ENCODE data around the gene THRSP.
"Not testable (repeated sequence)": the region's sequence is repeated elsewhere in the genome, so short reads cannot be mapped to it uniquely, and the experiment has no call there.

Gene THRSP

DNA sequence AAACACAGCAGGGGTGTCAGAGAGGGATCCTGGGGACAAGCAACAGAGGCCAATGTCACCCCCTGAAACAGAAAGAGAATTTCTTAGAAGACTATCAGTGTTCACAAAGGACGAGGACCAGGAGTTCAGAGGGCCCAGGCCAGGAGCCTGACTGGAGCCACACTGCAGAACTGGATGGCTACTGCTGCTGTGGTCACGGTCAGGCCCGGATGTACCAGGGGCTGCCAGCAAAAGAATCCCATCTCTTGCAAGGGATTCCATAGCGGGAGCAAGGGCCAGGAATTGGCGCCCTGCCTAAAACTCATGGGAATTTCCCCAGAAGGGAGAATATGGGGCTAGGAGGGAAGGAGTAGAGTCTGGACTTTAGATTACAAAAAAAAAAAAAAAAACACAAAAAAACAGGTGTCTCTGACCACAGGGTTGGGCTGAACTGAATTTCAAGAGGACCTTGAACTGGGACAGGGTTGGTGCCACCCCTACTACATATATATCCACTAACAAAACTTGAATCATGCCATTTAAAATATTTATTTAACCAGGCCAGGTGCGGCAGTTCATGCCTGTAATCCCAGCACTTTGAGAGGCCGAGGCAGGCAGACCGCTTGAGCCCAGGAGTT, 24.9 kb upstream of the THRSP start:
- Histone ChIP-seq H3K9ac (ENCODE audit: low read length in 5 of 5) (no peak overlapping the region), H3K36me3 (ENCODE audit: control insufficient read depth in 5 of 5, insufficient read depth in 5 of 5, low read length in 5 of 5) (no peaks in the 10 kb centered on the region), H3K9me3 (ENCODE audit: control insufficient read depth in 5 of 5, low read length in 5 of 5) (no peaks in the 10 kb centered on the region), H3K4me3 (ENCODE audit: low read depth in 1 of 5, low read length in 5 of 5) (no peak overlapping the region), H3K27me3 (ENCODE audit: control insufficient read depth in 5 of 5, insufficient read depth in 4 of 5, low read length in 5 of 5) (no peaks in the 10 kb centered on the region), H3K27ac (ENCODE audit: low read depth, low read length) (peak overlapping the region; percentile 96), H3K4me1 (ENCODE audit: control insufficient read depth in 5 of 5, insufficient read depth in 5 of 5, low read length in 5 of 5) (peaks cover 3 to 38% (median 16%) of the 10 kb centered on the region in 5 donors)

DNA sequence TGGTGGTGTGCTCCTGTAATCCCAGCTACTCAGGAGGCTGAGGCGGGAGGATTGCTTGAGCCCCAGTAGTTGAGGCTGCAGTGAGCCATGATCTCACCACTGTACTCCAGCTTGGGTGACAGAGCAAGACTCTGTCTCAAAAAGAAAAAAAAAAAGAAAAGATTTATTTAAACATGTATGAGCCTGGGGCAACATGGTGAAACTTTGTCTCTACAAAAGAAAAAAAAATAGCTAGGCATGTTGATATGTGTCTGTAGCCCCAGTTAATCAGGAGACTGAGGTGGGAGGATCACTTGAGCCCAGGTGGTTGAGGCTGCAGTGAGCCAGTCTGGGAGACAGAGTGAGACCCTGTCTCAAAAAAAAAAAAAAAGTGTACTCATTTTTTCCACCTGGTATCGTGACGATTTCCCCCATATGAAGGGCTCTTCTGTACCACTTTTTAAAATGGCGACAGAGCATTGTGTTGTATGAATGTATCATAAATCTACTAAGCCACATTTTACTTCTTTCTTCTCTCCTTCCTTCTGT, 24.2 kb upstream of the THRSP start:
- Histone ChIP-seq H3K27ac (ENCODE audit: low read depth, low read length) (peak overlapping the region; percentile 96), H3K27me3 (ENCODE audit: control insufficient read depth in 5 of 5, insufficient read depth in 4 of 5, low read length in 5 of 5) (no peaks in the 10 kb centered on the region), H3K9ac (ENCODE audit: low read length in 5 of 5) (peak overlapping the region in 2 of 5 donors; percentile 66 to 94), H3K36me3 (ENCODE audit: control insufficient read depth in 5 of 5, insufficient read depth in 5 of 5, low read length in 5 of 5) (no peaks in the 10 kb centered on the region), H3K9me3 (ENCODE audit: control insufficient read depth in 5 of 5, low read length in 5 of 5) (no peaks in the 10 kb centered on the region), H3K4me1 (ENCODE audit: control insufficient read depth in 5 of 5, insufficient read depth in 5 of 5, low read length in 5 of 5) (peaks cover 3 to 40% (median 16%) of the 10 kb centered on the region in 5 donors), H3K4me3 (ENCODE audit: low read depth in 1 of 5, low read length in 5 of 5) (peak overlapping the region in 4 of 5 donors; percentile 44 to 66 (median 48))

DNA sequence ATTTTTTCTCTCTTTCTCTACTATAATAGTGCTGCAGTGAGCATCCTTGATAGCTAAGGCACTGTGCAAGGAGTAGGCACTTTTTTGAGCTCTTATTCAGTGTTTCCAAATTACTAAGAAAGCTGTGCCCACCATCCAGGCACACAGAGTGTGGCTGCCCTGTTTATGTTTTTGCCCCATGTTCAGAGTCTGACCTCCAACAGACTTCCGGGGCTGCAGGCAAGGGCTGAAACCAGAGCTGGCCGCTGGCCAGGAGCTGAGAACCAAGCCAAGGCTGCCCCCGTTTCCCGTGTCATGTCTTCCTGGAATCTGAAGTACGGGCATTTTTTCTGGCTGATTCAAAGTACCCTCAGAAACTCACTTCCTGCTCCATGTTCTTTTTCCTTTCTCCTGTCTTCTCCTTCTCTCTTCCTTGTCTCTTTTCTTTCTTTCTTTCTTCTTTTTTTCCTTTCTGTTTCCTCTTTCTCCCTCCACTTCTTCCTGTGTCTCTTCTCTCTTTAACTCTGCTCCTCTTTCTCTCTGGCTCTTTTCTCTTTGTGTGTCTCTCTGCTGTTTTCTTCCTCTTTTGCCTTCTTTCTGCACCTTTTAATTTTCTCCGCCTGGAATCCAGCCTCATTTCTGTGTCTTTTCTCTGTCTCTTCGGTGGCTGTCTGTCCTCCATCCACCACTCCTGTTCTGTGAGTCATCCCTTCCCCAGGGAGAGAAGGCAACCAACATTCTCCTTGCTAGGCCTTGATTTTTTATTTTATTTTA, 23.6 kb upstream of the THRSP start:
- no peaks in the 10 kb centered on the region for H3K9me3 ChIP-seq (ENCODE audit: control insufficient read depth in 5 of 5, low read length in 5 of 5)
- H3K27ac ChIP-seq (ENCODE audit: low read depth, low read length) = peak overlapping the region; percentile 96
- H3K9ac ChIP-seq (ENCODE audit: low read length in 5 of 5) = peak overlapping the region; percentile 60 to 94 (median 81)
- H3K4me3 ChIP-seq (ENCODE audit: low read depth in 1 of 5, low read length in 5 of 5) = peak overlapping the region; percentile 27 to 66 (median 46)
- no peaks in the 10 kb centered on the region for H3K27me3 ChIP-seq (ENCODE audit: control insufficient read depth in 5 of 5, insufficient read depth in 4 of 5, low read length in 5 of 5)
- no peaks in the 10 kb centered on the region for H3K36me3 ChIP-seq (ENCODE audit: control insufficient read depth in 5 of 5, insufficient read depth in 5 of 5, low read length in 5 of 5)
- peaks cover 3 to 46% (median 22%) of the 10 kb centered on the region in 5 donors for H3K4me1 ChIP-seq (ENCODE audit: control insufficient read depth in 5 of 5, insufficient read depth in 5 of 5, low read length in 5 of 5)

DNA sequence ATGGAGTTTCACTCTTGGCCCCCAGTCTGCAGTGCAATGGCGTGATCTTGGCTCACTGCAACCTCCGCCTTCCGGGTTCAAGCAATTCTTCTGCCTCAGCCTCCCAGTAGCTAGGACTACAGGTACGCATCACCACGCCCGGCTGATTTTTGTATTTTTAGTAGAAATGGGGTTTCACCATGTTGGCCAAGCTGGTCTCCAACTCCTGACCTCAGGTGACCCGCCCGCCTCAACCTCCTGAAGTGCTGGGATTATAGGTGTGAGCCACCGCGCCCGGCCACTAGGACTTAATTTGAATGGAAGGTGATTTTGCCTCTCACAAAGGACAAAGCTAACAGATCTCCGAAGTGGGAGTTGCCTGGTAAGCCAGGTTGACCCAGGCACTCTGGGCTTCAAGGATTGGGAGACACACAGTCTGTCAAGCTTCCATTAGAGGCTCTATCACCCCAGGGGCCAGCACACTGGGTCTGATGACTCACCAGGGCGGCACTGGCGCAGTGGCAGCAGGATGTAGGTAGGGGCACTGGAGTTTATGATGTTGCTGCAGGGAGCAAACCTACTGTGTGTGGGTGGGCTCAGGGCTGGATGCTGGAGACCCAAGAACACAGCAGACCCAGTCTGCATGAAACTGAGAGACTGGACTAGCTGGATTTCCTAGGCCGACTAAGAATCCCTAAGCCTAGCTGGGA, 22.8 kb upstream of the THRSP start:
- H3K27ac ChIP-seq (ENCODE audit: low read depth, low read length) = peak overlapping the region; percentile 30
- H3K4me3 ChIP-seq (ENCODE audit: low read depth in 1 of 5, low read length in 5 of 5) = no peak overlapping the region
- H3K9ac ChIP-seq (ENCODE audit: low read length in 5 of 5) = peak overlapping the region in 1 of 5 donors; percentile 81
- peaks cover 3 to 53% (median 29%) of the 10 kb centered on the region in 5 donors for H3K4me1 ChIP-seq (ENCODE audit: control insufficient read depth in 5 of 5, insufficient read depth in 5 of 5, low read length in 5 of 5)
- H3K36me3 ChIP-seq (ENCODE audit: control insufficient read depth in 5 of 5, insufficient read depth in 5 of 5, low read length in 5 of 5) = no peaks in the 10 kb centered on the region
- H3K27me3 ChIP-seq (ENCODE audit: control insufficient read depth in 5 of 5, insufficient read depth in 4 of 5, low read length in 5 of 5) = no peaks in the 10 kb centered on the region
- no peaks in the 10 kb centered on the region for H3K9me3 ChIP-seq (ENCODE audit: control insufficient read depth in 5 of 5, low read length in 5 of 5)

DNA sequence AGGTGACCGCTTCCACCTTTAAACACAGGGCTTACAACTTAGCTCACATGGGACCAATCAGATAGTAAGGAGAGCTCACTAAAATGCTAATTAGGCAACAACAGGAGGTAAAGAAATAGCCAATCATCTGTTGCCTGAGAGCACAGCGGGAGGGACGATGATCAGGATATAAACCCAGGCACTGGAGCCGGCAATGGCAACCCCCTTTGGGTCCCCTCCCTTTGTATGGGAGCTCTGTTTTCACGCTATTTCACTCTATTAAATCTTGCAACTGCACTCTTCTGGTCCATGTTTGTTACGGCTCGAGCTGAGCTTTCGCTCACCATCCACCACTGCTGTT, 22.3 kb upstream of the THRSP start:
- not testable (repeated sequence) for H3K9me3 ChIP-seq (ENCODE audit: control insufficient read depth in 5 of 5, low read length in 5 of 5); H3K27ac ChIP-seq (ENCODE audit: low read depth, low read length); H3K4me3 ChIP-seq (ENCODE audit: low read depth in 1 of 5, low read length in 5 of 5); H3K9ac ChIP-seq (ENCODE audit: low read length in 5 of 5); H3K27me3 ChIP-seq (ENCODE audit: control insufficient read depth in 5 of 5, insufficient read depth in 4 of 5, low read length in 5 of 5); H3K36me3 ChIP-seq (ENCODE audit: control insufficient read depth in 5 of 5, insufficient read depth in 5 of 5, low read length in 5 of 5)
- H3K4me1 ChIP-seq (ENCODE audit: control insufficient read depth in 5 of 5, insufficient read depth in 5 of 5, low read length in 5 of 5) = peaks cover 3 to 57% (median 34%) of the 10 kb centered on the region in 5 donors

DNA sequence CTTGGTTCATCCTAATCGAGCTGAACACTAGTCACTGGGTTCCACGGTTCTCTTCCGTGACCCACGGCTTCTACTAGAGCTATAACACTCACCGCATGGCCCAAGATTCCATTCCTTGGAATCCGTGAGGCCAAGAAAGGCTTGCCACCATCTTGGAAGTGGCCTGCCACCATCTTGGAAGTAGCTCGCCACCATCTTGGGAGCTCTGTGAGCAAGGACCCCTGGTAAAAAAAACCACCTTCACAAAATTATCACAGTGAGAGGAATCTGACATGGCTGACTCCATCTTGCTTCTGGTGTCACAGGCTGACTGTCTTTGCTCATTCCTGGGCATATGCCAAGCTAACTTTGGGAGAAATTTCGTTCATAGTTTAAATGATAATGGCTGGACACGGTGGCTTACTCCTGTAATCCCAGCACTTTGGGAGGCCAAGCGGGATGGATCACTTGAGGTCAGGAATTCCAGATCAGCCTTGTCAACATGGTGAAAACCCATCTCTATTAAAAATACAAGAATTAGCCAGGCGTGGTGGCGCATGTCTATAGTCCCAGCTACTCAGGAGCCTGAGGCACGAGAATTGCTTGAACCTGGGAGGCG, 21.7 kb upstream of the THRSP start:
- Histone ChIP-seq H3K9me3 (ENCODE audit: control insufficient read depth in 5 of 5, low read length in 5 of 5) (no peaks in the 10 kb centered on the region), H3K27me3 (ENCODE audit: control insufficient read depth in 5 of 5, insufficient read depth in 4 of 5, low read length in 5 of 5) (no peaks in the 10 kb centered on the region), H3K27ac (ENCODE audit: low read depth, low read length) (no peak overlapping the region), H3K9ac (ENCODE audit: low read length in 5 of 5) (no peak overlapping the region), H3K36me3 (ENCODE audit: control insufficient read depth in 5 of 5, insufficient read depth in 5 of 5, low read length in 5 of 5) (no peaks in the 10 kb centered on the region), H3K4me1 (ENCODE audit: control insufficient read depth in 5 of 5, insufficient read depth in 5 of 5, low read length in 5 of 5) (peaks cover 3 to 58% (median 36%) of the 10 kb centered on the region in 5 donors), H3K4me3 (ENCODE audit: low read depth in 1 of 5, low read length in 5 of 5) (no peak overlapping the region)

DNA sequence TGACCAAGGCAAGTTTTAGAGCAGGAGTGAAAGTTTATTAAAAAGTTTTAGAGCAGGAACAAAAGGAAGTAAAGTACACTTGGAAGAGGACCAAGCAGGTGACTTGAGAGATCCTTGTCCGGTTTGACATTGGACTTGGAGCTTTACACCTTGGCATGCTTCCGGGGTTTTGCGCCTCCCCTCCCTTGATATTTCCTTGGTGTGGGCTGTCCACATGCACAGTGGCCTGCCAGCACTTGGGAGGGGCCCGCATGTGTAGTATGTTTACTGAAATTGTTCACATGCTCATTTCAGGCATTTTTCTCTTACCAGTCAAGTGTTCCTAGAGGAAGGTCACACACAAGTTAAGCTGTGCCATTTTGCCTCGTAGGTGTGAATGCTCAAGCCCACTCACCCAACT, 19.0 kb upstream of the THRSP start:
- H3K4me1 ChIP-seq (ENCODE audit: control insufficient read depth in 5 of 5, insufficient read depth in 5 of 5, low read length in 5 of 5) = peaks cover 3 to 51% (median 37%) of the 10 kb centered on the region in 5 donors
- H3K27me3 ChIP-seq (ENCODE audit: control insufficient read depth in 5 of 5, insufficient read depth in 4 of 5, low read length in 5 of 5) = no peaks in the 10 kb centered on the region
- no peak overlapping the region for H3K4me3 ChIP-seq (ENCODE audit: low read depth in 1 of 5, low read length in 5 of 5)
- no peaks in the 10 kb centered on the region for H3K36me3 ChIP-seq (ENCODE audit: control insufficient read depth in 5 of 5, insufficient read depth in 5 of 5, low read length in 5 of 5)
- H3K9ac ChIP-seq (ENCODE audit: low read length in 5 of 5) = no peak overlapping the region
- no peaks in the 10 kb centered on the region for H3K9me3 ChIP-seq (ENCODE audit: control insufficient read depth in 5 of 5, low read length in 5 of 5)
- no peak overlapping the region for H3K27ac ChIP-seq (ENCODE audit: low read depth, low read length)

DNA sequence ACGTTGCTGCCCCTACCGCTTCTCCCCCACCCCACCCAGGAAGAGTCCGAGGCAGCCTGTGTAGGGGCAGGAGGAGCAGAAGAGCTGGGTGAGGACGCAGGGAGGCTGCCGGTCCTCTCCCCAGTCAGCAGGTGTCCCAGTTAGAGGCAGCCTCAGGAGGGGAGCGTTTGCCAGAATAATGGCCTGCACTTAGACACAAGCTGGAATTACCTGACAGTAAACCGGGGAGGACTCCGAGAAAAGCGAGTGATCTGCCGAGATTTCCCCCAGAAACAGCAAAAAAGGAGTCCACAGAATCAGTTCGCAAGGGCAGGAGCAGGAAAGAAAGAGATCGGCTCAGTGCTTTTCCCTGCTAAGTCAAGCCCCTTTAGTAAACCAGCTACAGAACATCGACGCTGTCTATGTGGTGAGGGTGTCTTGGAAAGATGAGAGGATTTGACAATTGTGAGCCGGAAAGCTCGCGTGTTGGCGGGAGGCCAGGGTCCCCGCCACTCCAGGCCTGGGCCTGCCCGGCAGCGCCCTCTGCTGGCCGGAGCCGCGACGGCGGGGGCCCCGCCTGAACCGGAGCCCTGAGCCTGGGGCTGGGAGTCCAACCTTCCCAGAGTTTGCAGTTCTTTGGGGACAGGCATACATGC, 17.7 kb upstream of the THRSP start:
- H3K9ac ChIP-seq (ENCODE audit: low read length in 5 of 5) = peak overlapping the region; percentile 53 to 93 (median 89)
- no peaks in the 10 kb centered on the region for H3K9me3 ChIP-seq (ENCODE audit: control insufficient read depth in 5 of 5, low read length in 5 of 5)
- H3K27ac ChIP-seq (ENCODE audit: low read depth, low read length) = peak overlapping the region; percentile 66
- no peaks in the 10 kb centered on the region for H3K27me3 ChIP-seq (ENCODE audit: control insufficient read depth in 5 of 5, insufficient read depth in 4 of 5, low read length in 5 of 5)
- no peaks in the 10 kb centered on the region for H3K36me3 ChIP-seq (ENCODE audit: control insufficient read depth in 5 of 5, insufficient read depth in 5 of 5, low read length in 5 of 5)
- H3K4me3 ChIP-seq (ENCODE audit: low read depth in 1 of 5, low read length in 5 of 5) = peak overlapping the region; percentile 60 to 88 (median 74)
- peaks cover 0 to 45% (median 31%) of the 10 kb centered on the region in 5 donors for H3K4me1 ChIP-seq (ENCODE audit: control insufficient read depth in 5 of 5, insufficient read depth in 5 of 5, low read length in 5 of 5)

DNA sequence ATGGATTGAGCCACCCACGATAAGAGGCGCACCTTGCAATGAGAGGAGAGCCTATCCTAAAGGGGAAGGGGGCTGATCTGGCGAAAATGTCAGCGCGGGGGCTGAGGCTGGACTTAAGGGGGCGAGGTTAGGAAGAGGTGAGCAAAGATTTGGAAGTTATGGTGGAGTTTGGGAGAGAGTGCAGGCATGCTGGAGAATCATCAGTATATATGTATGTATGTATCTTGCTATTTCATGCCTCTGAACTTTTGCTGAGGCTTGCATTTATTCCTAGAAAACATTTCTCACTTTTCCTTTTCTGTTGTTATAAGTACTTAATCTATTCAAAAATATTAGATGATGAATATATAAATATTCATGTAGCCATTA, 17.2 kb upstream of the THRSP start:
- Histone ChIP-seq H3K27me3 (ENCODE audit: control insufficient read depth in 5 of 5, insufficient read depth in 4 of 5, low read length in 5 of 5) (no peaks in the 10 kb centered on the region), H3K4me1 (ENCODE audit: control insufficient read depth in 5 of 5, insufficient read depth in 5 of 5, low read length in 5 of 5) (peaks cover 0 to 42% (median 30%) of the 10 kb centered on the region in 5 donors), H3K4me3 (ENCODE audit: low read depth in 1 of 5, low read length in 5 of 5) (peak overlapping the region in 3 of 5 donors; percentile 13 to 74 (median 68)), H3K36me3 (ENCODE audit: control insufficient read depth in 5 of 5, insufficient read depth in 5 of 5, low read length in 5 of 5) (no peaks in the 10 kb centered on the region), H3K9ac (ENCODE audit: low read length in 5 of 5) (peak overlapping the region in 1 of 5 donors; percentile 93), H3K9me3 (ENCODE audit: control insufficient read depth in 5 of 5, low read length in 5 of 5) (no peaks in the 10 kb centered on the region), H3K27ac (ENCODE audit: low read depth, low read length) (peak overlapping the region; percentile 66)
